Measurements from ENCODE around the gene SIGLEC8. TPM values are rescaled to one million over a fixed set of nuclear protein-coding genes. Genes with fewer than 3 reads are reported as not detected.

SIGLEC8 gene
- total and polyA plus RNA-seq, 2 of the 4 experiments (the other 2 are of a cell fraction) = not detected

DNA sequence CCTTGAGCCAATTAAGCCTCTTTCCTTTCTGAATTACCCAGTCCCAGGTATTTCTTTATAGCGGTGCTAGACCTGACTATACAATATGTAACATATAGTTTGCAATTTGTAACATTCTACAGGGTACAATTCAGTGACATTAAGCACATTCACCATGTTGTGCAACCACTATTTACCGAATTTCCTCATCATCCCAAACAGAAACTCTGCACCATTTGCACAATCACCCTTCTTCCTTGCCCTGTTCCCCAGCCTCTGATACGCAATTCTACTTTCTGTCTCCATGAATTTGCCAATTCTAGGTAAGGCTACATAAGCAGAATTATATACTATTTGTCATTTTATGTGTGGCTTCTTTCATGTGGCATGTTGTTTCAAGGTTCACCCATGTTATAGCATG is 27.1 kb downstream of the SIGLEC8 start:
- DNase-seq (no peak), ATAC-seq (ENCODE audit: low read depth) (no peak)
- Histone ChIP-seq H4K8ac (ENCODE audit: low read depth in 2 of 2, low read length in 2 of 2) (no peak overlapping the region), H4K91ac (ENCODE audit: insufficient read depth, low read depth, low read length) (no peak overlapping the region), H3K9me3 (ENCODE audit: control insufficient read depth, insufficient read depth, low read length) (no peaks in the 10 kb centered on the region), H2BK5ac (ENCODE audit: low read depth, low read length, poor library complexity, severe bottlenecking) (no peak overlapping the region), H2AK9ac (replicated peaks; ENCODE audit: low read depth, low read length, poor library complexity) (no peak overlapping the region), H3K56ac (ENCODE audit: extremely low read depth, insufficient read depth, low read length) (no peak overlapping the region), H3K36me3 (ENCODE audit: control insufficient read depth, insufficient read depth, low read length) (no peaks in the 10 kb centered on the region), H3K4me1 (ENCODE audit: control insufficient read depth, insufficient read depth, low read length) (no peaks in the 10 kb centered on the region), H3K18ac (ENCODE audit: low read depth, low read length) (no peak overlapping the region), H4K5ac (ENCODE audit: low read depth, low read length) (no peak overlapping the region), H3K14ac (replicated peaks; ENCODE audit: low read depth, low read length) (no peak overlapping the region), H3K9me1 (ENCODE audit: insufficient read depth, low read length) (no peaks in the 10 kb centered on the region), H2AK5ac (ENCODE audit: low read depth, low read length) (no peak overlapping the region), H3K4ac (ENCODE audit: low read depth, low read length) (no peak overlapping the region), H2BK20ac (ENCODE audit: low read depth, low read length) (no peak overlapping the region), H3K79me1 (ENCODE audit: low read depth in 1 of 2, low read length in 2 of 2) (no peaks in the 10 kb centered on the region), H3K4me2 (ENCODE audit: low read depth, low read length) (no peak overlapping the region), H2BK120ac (ENCODE audit: low read depth, low read length) (no peak overlapping the region), H3K4me3 (ENCODE audit: insufficient read depth, low read depth, low read length) (no peak overlapping the region), H3K23ac (ENCODE audit: low read depth, low read length) (no peak overlapping the region), H2BK15ac (ENCODE audit: low read depth, low read length) (no peak overlapping the region), H2AFZ (replicated peaks; ENCODE audit: low read length, poor library complexity) (no peak overlapping the region), H3K27ac (ENCODE audit: insufficient read depth, low read length) (no peak overlapping the region), H3K9ac (ENCODE audit: low read depth, low read length) (no peak overlapping the region), H3K27me3 (ENCODE audit: control insufficient read depth, insufficient read depth, low read length) (no peaks in the 10 kb centered on the region), H4K20me1 (ENCODE audit: insufficient read depth, low read length) (no peaks in the 10 kb centered on the region)
- dilution Hi-C loops (cut with HindIII; ENCODE audit: low sequenced_read_pairs, unreplicated experiment) = no loop called here
- POLR2A ChIA-PET (ENCODE audit: unreplicated experiment) = no interaction called here
- CTCF ChIA-PET = no interaction called here
- 14% methylated on average over 1 of the region's 3 CpGs; no CpG with 5 or more reads in 1 of the 2 experiments for WGBS, 2 experiments (ENCODE audit: extremely low coverage in 2 of 2, insufficient read length in 1 of 2)
- no TSS peak for BruUV-seq (replicated peaks)
- intact Hi-C loops (cut with micrococcal nuclease) = no loop called here
- in situ Hi-C loops (cut with MboI; ENCODE audit: low sequenced_read_pairs) = no loop called here
- TF ChIP-seq SMC3 (IDR thresholded peaks at IDR 0.05; ENCODE audit: low read depth, low read length) = no peak
- TF ChIP-seq CEBPB (IDR thresholded peaks at IDR 0.05; ENCODE audit: low read depth, low read length) = 0 out of 2 replicates have a peak, but pooled peaks have one; percentile 12

Data from IMR-90 (cell line).